HG02763 (cell line): Measurements from ENCODE around the gene PSTPIP1.

Experiments used
- ATAC-seq: cut with Tn5 transposase; IDR thresholded peaks from one replicate; pipeline ENCODE4 v1.9.1; 2021; ENCODE audit warnings: mild to moderate bottlenecking, moderate library complexity; ENCODE audit not compliant: unreplicated experiment

PSTPIP1 gene

GRCh38 chr15:77028451-77029165 lies 33.7 kb downstream of the PSTPIP1 start:
- no peak for ATAC-seq

- no peak for ATAC-seq
These were observed 34.5 kb downstream of the PSTPIP1 start for GRCh38 chr15:77029166-77030047.

GRCh38 chr15:77030048-77030927 lies 35.4 kb downstream of the PSTPIP1 start:
- no peak for ATAC-seq

- ATAC-seq: no peak
These were observed 36.0 kb downstream of the PSTPIP1 start for GRCh38 chr15:77030928-77031375.

- no peak for ATAC-seq
These were observed 36.6 kb downstream of the PSTPIP1 start for GRCh38 chr15:77031376-77032050.

- no peak for ATAC-seq
These were observed 37.2 kb downstream of the PSTPIP1 start for GRCh38 chr15:77032052-77032646.

GRCh38 chr15:77032647-77033416 lies 37.9 kb downstream of the PSTPIP1 start:
- no peak for ATAC-seq

- ATAC-seq: no peak
These were observed 38.4 kb downstream of the PSTPIP1 start for GRCh38 chr15:77033417-77033728.

GRCh38 chr15:77033729-77034671 lies 39.1 kb downstream of the PSTPIP1 start:
- no peak for ATAC-seq

- no peak for ATAC-seq
These were observed 40.0 kb downstream of the PSTPIP1 start for GRCh38 chr15:77034695-77035489.

GRCh38 chr15:77035584-77035983 lies 40.7 kb downstream of the PSTPIP1 start:
- no peak for ATAC-seq

- ATAC-seq: no peak
These were observed 41.1 kb downstream of the PSTPIP1 start for GRCh38 chr15:77035999-77036471.

GRCh38 chr15:77036537-77037387 lies 41.8 kb downstream of the PSTPIP1 start:
- no peak for ATAC-seq

- ATAC-seq: no peak
These were observed 42.7 kb downstream of the PSTPIP1 start for GRCh38 chr15:77037388-77038209.

GRCh38 chr15:77038312-77039216 lies 43.6 kb downstream of the PSTPIP1 start:
- no peak for ATAC-seq
